H1 (cell line): Measurements from ENCODE around the gene BARX1. TPM values are rescaled to one million over a fixed set of nuclear protein-coding genes. Genes with fewer than 3 reads are reported as not detected.
A peak's percentile ranks its signal among the peaks of the same experiment; 100 is the strongest.

Experiments used
- CTCF ChIA-PET: fragments of 300-600 bp; sonication (Branson Sonifier 250); formaldehyde crosslinking; loops from one replicate; lab custom pipeline; 2021; ENCODE audit not compliant: partially characterized antibody; lab: Charles Lee
- POLR2A ChIA-PET: fragments of 300-600 bp; sonication (Branson Sonifier 250); formaldehyde crosslinking; loops from one replicate; lab custom pipeline; 2021; ENCODE audit warnings: inconsistent platforms; ENCODE audit not compliant: partially characterized antibody; lab: Charles Lee
- DNase-seq, 2 experiments: peaks; one replicate each; pipeline versions ENCODE4 v3.0.0 to v3.0.0-alpha.2; 2010 to 2022; ENCODE audit warnings: low spot score in 2 of 2, low read depth in 1 of 2, mixed read lengths in 1 of 2
- FAIRE-seq: peaks from 2 replicates; lab custom pipeline; 2011; peaks lifted over from hg19 to GRCh38; lab: Jason Lieb, UNC
- H2AFZ ChIP-seq: 2 replicates; pipeline ENCODE4 v1.8.1; 2012; ENCODE audit warnings: low read length, inconsistent platforms
- H2AK5ac ChIP-seq: 2 replicates; pipeline ENCODE4 v1.6.1; 2013; ENCODE audit warnings: low read depth, low read length
- H2BK120ac ChIP-seq: replicated peaks from 2 replicates; pipeline ENCODE3; 2013; ENCODE audit warnings: low read depth, low read length, inconsistent platforms
- H2BK12ac ChIP-seq: 2 replicates; pipeline ENCODE4 v1.6.1; 2013; ENCODE audit warnings: low read depth, low read length
- H2BK15ac ChIP-seq: 2 replicates; pipeline ENCODE4 v1.6.1; 2013; ENCODE audit warnings: low read length
- H2BK20ac ChIP-seq: 2 replicates; pipeline ENCODE4 v1.6.1; 2013; ENCODE audit warnings: low read length
- H2BK5ac ChIP-seq: 2 replicates; pipeline ENCODE4 v1.6.1; 2013; ENCODE audit warnings: low read depth, low read length
- H3K14ac ChIP-seq: 2 replicates; pipeline ENCODE4 v1.6.1; 2013; ENCODE audit warnings: inconsistent platforms; ENCODE audit not compliant: insufficient read length
- H3K18ac ChIP-seq: 2 replicates; pipeline ENCODE4 v1.6.1; 2013; ENCODE audit warnings: low read length; ENCODE audit errors: extremely low read depth
- H3K23ac ChIP-seq: 2 replicates; pipeline ENCODE4 v1.6.1; 2013; ENCODE audit warnings: inconsistent platforms; ENCODE audit not compliant: insufficient read length
- H3K23me2 ChIP-seq: 2 replicates; pipeline ENCODE4 v1.6.1; 2013; ENCODE audit warnings: low read depth, low read length
- H3K27ac ChIP-seq: 2 replicates; pipeline ENCODE4 v1.6.1; 2011; ENCODE audit warnings: low read depth, low read length, inconsistent platforms
- H3K27me3 ChIP-seq, 4 experiments: replicated peaks in 1 of 4; 1 replicate in 1 of 4; 2 replicates in 3 of 4; pipeline versions ENCODE4 v1.6.1 to v1.8.1; 2011 to 2013; ENCODE audit warnings: low read length in 3 of 4, mild to moderate bottlenecking in 3 of 4, inconsistent platforms in 2 of 4, mixed read lengths in 2 of 4, moderate library complexity in 1 of 4; ENCODE audit not compliant: control insufficient read depth in 3 of 4, insufficient read depth in 3 of 4; ENCODE audit errors: extremely low read depth in 1 of 4
- H3K36me3 ChIP-seq, 4 experiments: 2 replicates each; pipeline versions ENCODE4 v1.6.1 to v1.8.1; 2011 to 2013; ENCODE audit warnings: mild to moderate bottlenecking in 4 of 4, low read length in 3 of 4, moderate library complexity in 2 of 4, control low read depth in 1 of 4, inconsistent platforms in 1 of 4; ENCODE audit not compliant: insufficient read depth in 4 of 4, control insufficient read depth in 2 of 4
- H3K4ac ChIP-seq: replicated peaks from 2 replicates; pipeline ENCODE3; 2013; ENCODE audit warnings: low read length, low read depth, mixed read lengths, inconsistent platforms; ENCODE audit not compliant: insufficient read length
- H3K4me1 ChIP-seq, 4 experiments: replicated peaks in 1 of 4; 1 replicate in 1 of 4; 2 replicates in 3 of 4; pipeline versions ENCODE4 v1.6.1 to v1.8.1; 2011 to 2013; ENCODE audit warnings: low read length in 3 of 4, inconsistent platforms in 2 of 4, mixed read lengths in 1 of 4; ENCODE audit not compliant: insufficient read depth in 4 of 4, control insufficient read depth in 3 of 4
- H3K4me2 ChIP-seq, 2 experiments: 2 replicates each; pipeline versions ENCODE4 v1.6.1 to v1.8.1; 2011 to 2013; ENCODE audit warnings: low read depth in 2 of 2, low read length in 2 of 2, control low read depth in 1 of 2, inconsistent platforms in 1 of 2, mild to moderate bottlenecking in 1 of 2; ENCODE audit not compliant: insufficient read depth in 1 of 2
- H3K4me3 ChIP-seq, 4 experiments: fragments of 200-600, 300-600 bp in 1 of 4; sonication (generic), shearing (Covaris generic), sonication (Bioruptor Twin) in 1 of 4; 2 replicates each; pipeline versions ENCODE4 v1.5.1 to v1.8.1; 2011 to 2016; ENCODE audit warnings: low read length in 4 of 4, low read depth in 3 of 4, control low read depth in 2 of 4, inconsistent platforms in 2 of 4, mild to moderate bottlenecking in 2 of 4, mixed read lengths in 1 of 4, moderate library complexity in 1 of 4; ENCODE audit not compliant: insufficient read depth in 2 of 4; ENCODE audit errors: extremely low read depth in 1 of 4
- H3K56ac ChIP-seq: replicated peaks from 2 replicates; pipeline ENCODE3; 2013; ENCODE audit warnings: low read depth, mild to moderate bottlenecking, mixed read lengths, low read length, inconsistent platforms; ENCODE audit not compliant: insufficient read length
- H3K79me1 ChIP-seq: 2 replicates; pipeline ENCODE4 v1.6.1; 2013; ENCODE audit warnings: low read depth, low read length, control low read depth
- H3K79me2 ChIP-seq, 2 experiments: 2 replicates each; pipeline versions ENCODE4 v1.6.1 to v1.8.1; 2012 to 2013; ENCODE audit warnings: low read length in 2 of 2, mild to moderate bottlenecking in 2 of 2, inconsistent platforms in 1 of 2; ENCODE audit not compliant: insufficient read depth in 2 of 2, control insufficient read depth in 1 of 2
- H3K9ac ChIP-seq, 4 experiments: replicated peaks in 1 of 4; 1 replicate in 1 of 4; 2 replicates in 3 of 4; pipeline versions ENCODE4 v1.6.1 to v1.8.1; 2011 to 2013; ENCODE audit warnings: low read depth in 3 of 4, low read length in 3 of 4, control low read depth in 2 of 4, mild to moderate bottlenecking in 2 of 4, moderate library complexity in 2 of 4, inconsistent platforms in 1 of 4; ENCODE audit errors: extremely low read depth in 1 of 4
- H3K9me3 ChIP-seq, 2 experiments: 2 replicates each; pipeline versions ENCODE4 v1.6.1 to v1.8.1; 2012 to 2013; ENCODE audit warnings: mild to moderate bottlenecking in 2 of 2, moderate library complexity in 2 of 2, control low read depth in 1 of 2, inconsistent platforms in 1 of 2, low read depth in 1 of 2, low read length in 1 of 2, mixed read lengths in 1 of 2; ENCODE audit not compliant: insufficient read depth in 2 of 2
- H4K20me1 ChIP-seq, 2 experiments: replicated peaks in 1 of 2; 2 replicates each; pipeline versions ENCODE3 to v1.8.1; 2011 to 2013; ENCODE audit warnings: inconsistent platforms in 2 of 2, low read length in 2 of 2, mild to moderate bottlenecking in 1 of 2; ENCODE audit not compliant: insufficient read depth in 2 of 2, control insufficient read depth in 1 of 2
- H4K5ac ChIP-seq: 2 replicates; pipeline ENCODE4 v1.6.1; 2013; ENCODE audit warnings: low read length, low read depth, mixed read lengths, inconsistent platforms; ENCODE audit not compliant: insufficient read length
- H4K8ac ChIP-seq: 2 replicates; pipeline ENCODE4 v1.8.0; 2013; ENCODE audit warnings: mild to moderate bottlenecking, moderate library complexity, low read length, inconsistent platforms; ENCODE audit not compliant: insufficient read depth; ENCODE audit errors: extremely low read depth
- H4K91ac ChIP-seq: replicated peaks from 2 replicates; pipeline ENCODE3; 2013; ENCODE audit warnings: low read length, mixed read lengths, inconsistent platforms; ENCODE audit not compliant: insufficient read length
- RAD21 ChIP-seq, 2 experiments: IDR thresholded peaks in 1 of 2; conservative IDR thresholded peaks in 1 of 2; 2 replicates each; pipeline ENCODE4 v1.6.1; 2011; ENCODE audit warnings: low read depth in 2 of 2, low read length in 2 of 2, improper control_type of control experiment in 1 of 2, inconsistent platforms in 1 of 2, mild to moderate bottlenecking in 1 of 2, moderate library complexity in 1 of 2
- TCF12 ChIP-seq: IDR thresholded peaks from 2 replicates; pipeline ENCODE4 v1.6.1; 2011; ENCODE audit warnings: low read depth, mild to moderate bottlenecking, low read length
- TEAD4 ChIP-seq: IDR thresholded peaks from 2 replicates; pipeline ENCODE4 v1.6.1; 2012; ENCODE audit warnings: low read depth, low read length, inconsistent platforms, mixed read lengths
- WGBS, 2 experiments: shearing (Covaris generic) in 1 of 2; methylation state at CpG; one replicate each; pipeline versions ENCODE4 v1.1.6 to v1.1.7; 2013 to 2015; ENCODE audit warnings: low lambda C conversion rate in 2 of 2, mixed read lengths in 2 of 2, inconsistent platforms in 1 of 2, low coverage in 1 of 2, missing lambda C conversion rate in 1 of 2; ENCODE audit not compliant: insufficient replicate concordance in 2 of 2, insufficient coverage in 1 of 2, insufficient read length in 1 of 2; ENCODE audit errors: extremely low coverage in 1 of 2, missing lambda C conversion rate in 1 of 2; 5-methylcytosine and 5-hydroxymethylcytosine counted together
- polyA plus RNA-seq, 7 experiments: library from polyadenylated mRNA; depleted of rRNA in 3 of 7; stranded (reverse) in 5 of 7; unstranded in 2 of 7; fragments of >200 nt in 5 of 7; fragments of 200-250 nt in 2 of 7; gene quantifications; 1 replicate in 5 of 7; 2 replicates in 1 of 7; 4 replicates in 1 of 7; pipeline versions ENCODE4 v1.2.1 to v1.2.3, GENCODE V29; 2011 to 2013; ENCODE audit warnings: missing spikeins in 2 of 7, mixed read lengths in 2 of 7
- total RNA-seq: library from RNA; stranded (reverse); fragmentation: NEBNext Ultra II Directional; extraction: Animal tissue kit (Norgen Biotek cat#: 25700); gene quantifications from 2 replicates; pipeline ENCODE4 v1.2.1, GENCODE V29; 2021
- TF ChIP-seq, protein P1 (sequence below), 3 experiments: IDR thresholded peaks; 1 replicate in 2 of 3; 2 replicates in 1 of 3; pipeline versions ENCODE4 v1.5.1 to v1.6.1; 2011; ENCODE audit warnings: low read length in 3 of 3, mild to moderate bottlenecking in 3 of 3, inconsistent platforms in 2 of 3, low read depth in 1 of 3, moderate library complexity in 1 of 3; ENCODE audit not compliant: insufficient read depth in 1 of 3; ENCODE audit errors: control extremely low read depth in 1 of 3

Gene BARX1
- total and polyA plus RNA-seq, 2 of the 8 experiments (the other 6 are each of a cell fraction or from before 2014, with no cell fraction given) = 0.79 to 2.6 TPM

DNA sequence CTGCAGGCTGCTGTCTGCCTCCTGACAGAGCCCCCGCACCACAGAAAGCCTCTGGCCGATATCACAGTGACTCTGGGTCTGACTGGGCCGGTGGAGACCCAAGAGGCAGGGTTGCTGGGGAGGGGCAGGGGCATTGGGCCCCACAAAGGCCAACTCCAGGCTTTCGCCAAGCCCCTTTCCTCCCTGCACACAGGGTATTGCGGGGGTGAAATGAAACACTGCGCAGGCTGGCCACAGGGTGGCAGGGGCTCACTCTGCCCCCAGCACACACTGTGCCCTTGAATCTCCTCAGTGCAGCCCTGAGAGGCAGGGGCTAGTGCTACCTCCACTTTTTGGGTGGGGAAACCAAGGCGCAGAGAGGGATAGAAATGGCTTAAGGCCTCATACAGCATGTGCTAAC, 44.6 kb downstream of the BARX1 start:
- H2AK5ac ChIP-seq = no peak overlapping the region
- H3K27me3 ChIP-seq = no peaks in the 10 kb centered on the region
- H3K79me1 ChIP-seq = no peaks in the 10 kb centered on the region
- no peak overlapping the region for H3K4me3 ChIP-seq
- TF ChIP-seq TEAD4 = no peak
- TF ChIP-seq, protein P1, sequence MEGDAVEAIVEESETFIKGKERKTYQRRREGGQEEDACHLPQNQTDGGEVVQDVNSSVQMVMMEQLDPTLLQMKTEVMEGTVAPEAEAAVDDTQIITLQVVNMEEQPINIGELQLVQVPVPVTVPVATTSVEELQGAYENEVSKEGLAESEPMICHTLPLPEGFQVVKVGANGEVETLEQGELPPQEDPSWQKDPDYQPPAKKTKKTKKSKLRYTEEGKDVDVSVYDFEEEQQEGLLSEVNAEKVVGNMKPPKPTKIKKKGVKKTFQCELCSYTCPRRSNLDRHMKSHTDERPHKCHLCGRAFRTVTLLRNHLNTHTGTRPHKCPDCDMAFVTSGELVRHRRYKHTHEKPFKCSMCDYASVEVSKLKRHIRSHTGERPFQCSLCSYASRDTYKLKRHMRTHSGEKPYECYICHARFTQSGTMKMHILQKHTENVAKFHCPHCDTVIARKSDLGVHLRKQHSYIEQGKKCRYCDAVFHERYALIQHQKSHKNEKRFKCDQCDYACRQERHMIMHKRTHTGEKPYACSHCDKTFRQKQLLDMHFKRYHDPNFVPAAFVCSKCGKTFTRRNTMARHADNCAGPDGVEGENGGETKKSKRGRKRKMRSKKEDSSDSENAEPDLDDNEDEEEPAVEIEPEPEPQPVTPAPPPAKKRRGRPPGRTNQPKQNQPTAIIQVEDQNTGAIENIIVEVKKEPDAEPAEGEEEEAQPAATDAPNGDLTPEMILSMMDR (IDR thresholded peaks at IDR 0.05; ENCODE audit: control extremely low read depth in 1 of 3, insufficient read depth in 1 of 3, low read depth in 1 of 3, low read length in 3 of 3) = peak in 2 of 3 experiments; percentile 34 to 52; a peak in 3 of 4 replicates
- TF ChIP-seq TCF12 = no peak
- TF ChIP-seq RAD21 (IDR thresholded peaks at IDR 0.05 in 1 of 2, conservative IDR thresholded peaks at IDR 0.05 in 1 of 2; ENCODE audit: low read depth in 2 of 2, low read length in 2 of 2) = peak; percentile 35 to 48; a peak in 3 of 4 replicates
- H2BK20ac ChIP-seq = no peak overlapping the region
- H3K79me2 ChIP-seq = no peaks in the 10 kb centered on the region
- H3K56ac ChIP-seq = no peak overlapping the region
- POLR2A ChIA-PET = no interaction called here
- no peak overlapping the region for H3K18ac ChIP-seq
- 86% methylated on average over 7 of the region's 7 CpGs; no CpG with 5 or more reads in 1 of the 2 experiments for WGBS, 2 experiments
- no peak overlapping the region for H4K5ac ChIP-seq
- no peak overlapping the region for H4K91ac ChIP-seq
- H3K27ac ChIP-seq = no peak overlapping the region
- H3K4me1 ChIP-seq = peaks cover 2 to 9% (median 7%) of the 10 kb centered on the region in 4 experiments; a peak in 6 of 7 replicates
- H2AFZ ChIP-seq = no peak overlapping the region
- no peaks in the 10 kb centered on the region for H3K36me3 ChIP-seq
- H3K4me2 ChIP-seq = no peak overlapping the region
- H3K9me3 ChIP-seq = no peaks in the 10 kb centered on the region
- no peak overlapping the region for H2BK15ac ChIP-seq
- H3K14ac ChIP-seq = no peak overlapping the region
- no peak overlapping the region; the same call in 1 of the 2 replicates for H2BK5ac ChIP-seq
- FAIRE-seq (no peak), DNase-seq (peak in 1 of 2 experiments; percentile 53)
- no peak overlapping the region for H2BK120ac ChIP-seq
- no peak overlapping the region for H3K9ac ChIP-seq
- no peak overlapping the region for H3K4ac ChIP-seq
- H3K23ac ChIP-seq = no peak overlapping the region
- no peaks in the 10 kb centered on the region for H3K23me2 ChIP-seq
- CTCF ChIA-PET = interaction anchor here (0.9 to 8.5 kb wide), 6 partner anchors 10 to 229 kb away, joined by 3 to 46 read pairs (median 4); no protein-coding TSS in a partner anchor
- H4K8ac ChIP-seq = peak overlapping the region; percentile 57; the same call in 1 of the 2 replicates
- no peaks in the 10 kb centered on the region for H4K20me1 ChIP-seq
- no peak overlapping the region for H2BK12ac ChIP-seq
